GM19238 (cell line): ENCODE data around the gene GFAP.

Experiments used
- DNase-seq: peaks from one replicate; pipeline ENCODE4 v3.0.0; 2011; ENCODE audit warnings: low spot score; ENCODE audit not compliant: insufficient read length

Gene GFAP

DNA sequence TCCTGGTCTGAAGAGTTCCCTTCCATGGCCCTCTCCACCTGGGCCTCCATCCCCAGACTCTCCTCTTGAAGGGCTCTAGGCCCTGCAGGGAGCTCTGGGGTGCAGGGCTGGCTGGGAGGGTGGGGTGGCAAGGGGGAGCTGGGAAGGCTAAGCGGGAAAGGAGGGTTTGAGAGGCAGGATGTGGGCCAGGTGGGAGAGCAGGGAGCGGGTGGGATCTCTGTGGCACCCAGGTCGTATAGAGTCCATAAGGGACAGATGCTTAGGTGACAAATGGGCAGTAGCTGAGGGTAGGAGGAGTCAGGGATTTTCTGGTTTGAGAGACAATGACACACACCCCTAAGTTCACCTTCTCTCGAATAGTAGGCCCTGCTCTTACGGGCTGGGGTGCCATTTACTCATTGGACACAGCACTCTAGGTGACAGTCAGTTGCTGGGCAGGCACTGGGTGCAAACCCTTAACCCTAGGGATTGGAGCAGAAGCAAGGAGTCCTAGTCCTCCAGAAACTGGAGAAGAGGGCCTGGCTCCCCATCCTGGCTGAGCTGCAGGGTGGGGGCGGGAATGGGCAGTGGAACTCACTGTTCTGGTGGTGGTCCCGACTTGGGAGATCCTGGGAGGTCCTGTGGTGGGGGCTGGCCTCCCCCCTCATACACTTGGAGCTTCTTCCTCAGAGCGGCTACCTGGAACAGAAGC, 16.9 kb upstream of the GFAP start:
- DNase-seq: no peak

DNA sequence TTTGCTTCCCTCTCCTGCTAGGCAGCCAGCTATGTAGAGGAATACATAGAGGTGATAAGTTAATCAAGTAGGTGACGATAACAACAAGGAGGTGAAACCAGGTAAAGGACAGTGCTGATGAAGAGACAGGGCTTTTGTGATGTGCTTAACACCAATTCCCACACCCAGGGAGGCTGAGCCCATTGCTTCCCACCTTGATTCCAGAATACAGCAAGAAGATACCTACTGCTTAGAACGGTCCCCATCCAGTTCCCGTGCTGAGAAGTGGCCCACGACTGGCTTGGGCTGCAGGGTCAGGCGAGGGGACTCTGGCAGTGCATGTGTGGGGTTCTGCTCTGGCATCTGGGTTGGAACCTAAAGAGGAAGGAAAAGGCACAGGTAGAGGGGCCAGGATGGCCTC, 16.1 kb upstream of the GFAP start:
- no peak for DNase-seq

DNA sequence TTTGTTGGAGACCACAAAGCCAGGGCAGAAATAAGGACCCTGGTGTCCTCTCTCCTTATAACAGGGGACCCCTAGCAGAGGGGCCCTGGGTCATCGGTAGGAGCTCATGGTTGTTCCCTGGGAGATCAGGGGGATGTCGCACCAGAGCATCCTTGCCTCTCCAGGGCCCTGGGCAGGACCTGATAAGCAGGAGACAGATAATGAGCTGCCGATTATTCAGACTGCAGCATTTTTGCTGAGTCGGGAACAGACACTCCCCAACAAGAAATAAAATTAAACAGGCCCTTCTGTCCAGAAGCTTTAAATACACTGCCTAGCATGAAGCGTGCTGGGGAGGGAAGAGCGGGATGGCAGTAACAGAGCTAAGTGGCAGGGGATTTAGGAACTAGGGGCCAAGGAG, 15.4 kb upstream of the GFAP start:
- no peak for DNase-seq

DNA sequence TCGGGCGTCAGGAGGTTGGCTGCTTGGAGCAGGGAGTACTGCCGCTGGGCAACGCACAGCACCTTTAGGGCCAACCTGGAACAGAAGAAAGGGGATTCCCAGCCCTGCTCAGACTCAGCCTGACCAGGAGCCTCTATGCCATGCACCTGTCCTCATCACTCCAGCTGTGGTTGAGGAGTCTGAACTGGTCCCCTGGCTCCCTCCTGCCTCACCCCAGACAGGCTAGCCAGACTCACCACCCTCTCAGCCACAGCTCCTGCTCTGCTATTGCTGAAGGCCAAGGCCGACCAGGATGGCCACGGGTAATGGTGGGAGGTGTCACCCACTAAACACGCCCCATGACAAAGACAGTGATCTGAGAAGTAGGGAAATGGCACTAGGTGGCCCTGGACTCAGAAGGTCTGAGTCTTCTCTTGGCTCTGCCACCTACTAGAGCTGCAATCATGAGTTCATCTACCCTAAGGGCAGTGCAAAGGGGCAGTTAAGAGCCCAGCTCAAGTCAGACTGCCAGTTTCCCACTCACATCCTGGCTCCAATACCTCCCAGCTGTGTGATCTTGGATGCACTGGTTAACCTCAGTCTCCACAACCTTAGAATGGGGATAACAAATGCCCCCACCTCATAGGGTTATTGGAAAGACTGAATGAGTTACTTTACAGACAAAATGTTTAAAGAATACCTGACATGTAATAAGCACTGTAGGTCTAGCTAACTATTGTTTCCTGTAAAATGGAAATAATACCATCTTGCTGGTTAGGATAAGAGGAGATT, 13.8 kb upstream of the GFAP start:
- DNase-seq: no peak

DNA sequence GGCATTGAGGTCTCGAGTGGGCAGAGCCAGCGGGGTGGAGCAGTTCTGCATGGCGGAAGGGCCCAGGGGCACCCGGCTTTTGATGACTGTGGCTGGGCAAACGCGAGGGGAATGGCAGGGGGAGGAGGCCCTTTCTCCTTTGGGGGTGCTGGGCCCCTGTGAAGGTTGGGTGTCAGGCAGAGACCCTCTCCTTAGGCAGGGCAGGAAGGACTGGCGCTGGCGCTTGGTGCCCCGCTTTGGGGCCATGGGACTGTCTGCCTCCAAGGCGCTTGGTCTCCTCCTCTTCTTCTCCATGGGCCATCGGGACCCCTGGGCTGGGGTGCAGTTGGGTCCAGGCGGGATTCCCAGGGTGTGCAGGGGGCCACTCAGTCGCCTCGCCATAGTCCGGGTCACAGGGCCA, 12.8 kb upstream of the GFAP start:
- no peak for DNase-seq

DNA sequence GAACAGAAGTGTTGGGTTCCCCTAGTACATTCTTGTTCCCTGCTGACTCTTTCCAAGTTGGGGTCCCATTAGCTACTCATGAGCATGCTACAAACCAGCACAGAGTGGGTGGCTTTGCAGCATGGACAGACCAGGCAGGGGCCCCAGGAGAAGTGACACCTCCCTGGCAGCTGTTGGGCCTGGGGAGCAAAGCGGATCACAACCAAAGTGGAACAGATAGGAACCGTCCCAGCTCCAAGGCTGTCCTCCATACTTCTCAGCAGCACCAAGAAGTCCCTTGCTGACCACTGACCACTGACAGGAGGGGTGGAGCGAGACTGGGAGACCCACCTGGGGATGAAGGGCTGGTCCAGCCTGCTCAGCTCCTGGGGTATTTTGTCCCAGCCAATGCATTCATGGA, 12.4 kb upstream of the GFAP start:
- DNase-seq: no peak

DNA sequence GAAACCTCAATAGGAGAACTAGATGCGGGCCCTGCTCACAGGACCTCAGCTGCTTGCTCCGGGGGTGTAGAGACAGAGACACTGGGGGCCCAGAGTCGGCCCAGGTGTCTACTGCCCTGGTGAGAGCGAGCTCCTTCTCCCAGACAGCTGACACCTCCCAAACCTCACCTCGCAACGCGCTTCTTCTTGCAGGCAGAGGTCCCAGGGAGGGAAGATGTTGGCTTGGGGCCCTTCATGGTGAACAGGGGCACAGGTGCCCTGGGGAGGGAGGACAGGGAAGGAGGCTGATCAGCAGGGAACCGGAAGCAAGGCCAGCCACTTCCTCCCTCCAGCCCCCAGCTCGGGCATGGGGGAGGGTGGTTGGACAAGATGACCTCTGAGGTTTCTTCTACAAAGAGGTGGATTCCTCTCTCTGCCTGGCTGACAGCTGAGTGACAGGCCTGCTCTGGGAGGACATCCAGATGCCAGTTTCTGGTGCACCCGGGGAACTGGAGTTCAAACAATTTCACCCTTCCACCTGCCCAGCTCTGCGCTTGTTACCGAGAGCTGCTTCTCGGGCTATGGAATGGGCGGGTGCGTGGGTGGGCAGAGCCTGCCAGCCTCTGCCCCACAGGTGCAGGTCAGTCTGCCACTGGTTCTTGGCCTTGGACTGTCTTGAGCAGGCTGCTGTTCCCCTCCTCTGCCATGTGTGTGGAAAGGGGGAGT, 11.7 kb upstream of the GFAP start:
- DNase-seq: no peak

DNA sequence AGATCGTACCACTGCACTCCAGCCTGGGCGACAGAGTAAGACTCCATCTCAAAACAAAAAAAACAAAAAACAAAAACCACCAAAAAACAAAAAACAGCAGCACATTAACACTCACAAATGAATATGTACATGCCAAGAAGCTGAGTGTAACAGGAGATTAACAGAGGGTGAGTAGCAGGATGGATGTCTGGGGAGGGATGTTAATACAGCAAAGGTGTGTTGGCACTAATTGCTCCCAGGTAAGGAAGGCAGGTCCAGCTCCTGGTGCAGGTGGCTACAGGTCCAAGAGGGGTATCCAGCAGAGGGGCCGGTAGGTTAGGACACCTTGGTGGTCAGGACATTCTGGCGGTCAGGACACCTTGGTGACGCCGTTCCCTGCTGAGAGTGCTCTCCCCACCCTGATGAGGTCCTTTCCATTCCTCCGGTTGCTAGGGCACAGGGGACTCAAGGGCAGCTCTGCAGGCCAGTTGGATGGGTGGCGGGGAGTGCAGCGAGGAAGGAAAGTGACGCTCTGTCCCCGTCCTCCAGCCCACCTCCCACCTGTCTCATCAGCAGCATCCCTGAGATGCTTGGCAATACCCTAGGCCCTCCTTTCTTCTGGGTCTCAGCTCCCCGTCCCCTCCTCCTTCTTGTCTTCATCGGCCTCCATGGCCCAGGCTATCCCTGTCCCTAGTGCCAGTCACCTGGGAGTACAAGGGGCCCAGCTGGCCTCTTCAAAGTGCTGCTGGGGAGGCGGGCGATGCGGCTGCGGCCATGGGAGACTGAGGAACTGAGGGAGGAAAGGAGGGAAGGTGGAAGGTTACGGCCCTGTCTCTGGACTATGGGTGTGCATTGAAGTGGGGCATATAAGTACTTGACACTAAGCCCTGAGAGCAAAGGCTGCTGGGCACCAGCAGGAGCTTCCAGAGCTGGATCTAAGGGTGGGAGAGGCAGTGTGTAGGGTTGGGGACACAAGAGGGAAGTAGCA, 10.7 kb upstream of the GFAP start:
- no peak for DNase-seq

DNA sequence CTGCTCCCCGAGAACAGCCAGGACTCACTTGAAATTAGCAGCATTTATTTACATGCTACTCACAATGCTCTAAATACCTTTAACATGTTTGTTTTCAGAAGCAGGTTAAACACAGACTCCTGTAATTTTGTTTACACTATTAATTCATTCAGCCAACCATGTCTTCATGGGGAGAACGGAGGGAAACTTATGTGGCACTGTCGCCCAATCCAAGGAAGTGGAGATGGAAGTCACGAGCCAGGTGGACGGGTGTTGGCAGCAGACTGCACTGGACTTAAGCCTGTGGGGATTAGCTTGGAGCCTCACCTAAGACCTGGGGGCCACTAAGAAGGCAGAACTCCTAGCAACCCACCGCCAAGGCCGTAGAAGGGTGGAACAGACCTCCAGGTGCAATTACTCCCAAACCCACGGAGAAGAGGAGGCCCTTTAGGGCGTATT, 8.8 kb upstream of the GFAP start:
- DNase-seq: no peak

DNA sequence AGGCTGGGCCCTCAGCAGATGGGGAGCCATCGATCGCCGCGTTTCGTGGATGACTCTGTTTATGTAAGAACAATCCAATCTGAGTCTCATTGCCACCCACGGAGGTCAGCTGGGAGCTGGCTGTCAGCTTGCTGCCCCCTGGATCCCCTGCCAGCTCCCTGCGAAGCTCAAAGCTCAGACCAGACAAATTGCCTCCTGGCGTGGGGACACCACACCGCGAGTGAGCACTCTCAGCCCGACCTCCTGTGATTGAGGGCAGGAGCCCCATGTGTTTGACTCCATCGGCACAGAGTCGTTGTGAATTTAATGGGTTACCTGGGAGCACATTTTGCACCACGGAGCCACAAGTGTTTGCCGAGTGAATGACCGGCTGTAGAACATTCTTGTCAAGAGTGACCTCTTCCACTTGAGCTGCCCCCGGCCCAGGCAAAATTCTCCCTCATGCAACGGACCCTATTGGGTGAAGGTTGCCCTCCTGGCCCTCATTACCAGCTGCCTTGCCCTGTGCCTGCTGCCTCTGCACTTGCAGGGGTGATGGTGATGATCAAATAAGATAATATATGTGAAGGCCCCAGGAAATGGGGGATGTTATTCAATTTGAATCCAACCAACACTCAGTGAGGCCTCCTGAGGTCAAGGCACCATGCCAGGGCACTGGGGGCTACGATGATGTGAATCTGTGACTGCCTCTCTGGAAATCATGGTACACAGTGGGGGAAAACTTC, 7.6 kb upstream of the GFAP start:
- no peak for DNase-seq

DNA sequence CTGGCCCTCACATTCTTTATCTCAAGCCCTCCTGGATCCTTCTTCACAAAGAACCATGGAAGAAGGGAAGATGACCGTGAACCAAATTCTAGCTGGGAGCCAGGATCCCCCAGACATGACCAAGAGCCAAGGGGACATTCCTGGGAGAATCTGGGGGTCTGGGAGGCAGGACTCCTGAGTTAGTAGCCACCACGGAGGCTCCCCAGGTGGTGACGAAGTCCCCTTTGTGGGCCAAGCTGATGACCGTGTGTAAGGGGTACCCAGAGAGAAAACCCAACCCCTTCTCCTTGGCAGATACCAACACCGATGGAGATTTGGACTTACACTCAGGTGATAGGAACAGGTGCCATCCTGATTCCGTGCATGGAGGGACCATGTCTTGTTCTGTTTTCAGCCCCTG, 6.8 kb upstream of the GFAP start:
- no peak for DNase-seq

DNA sequence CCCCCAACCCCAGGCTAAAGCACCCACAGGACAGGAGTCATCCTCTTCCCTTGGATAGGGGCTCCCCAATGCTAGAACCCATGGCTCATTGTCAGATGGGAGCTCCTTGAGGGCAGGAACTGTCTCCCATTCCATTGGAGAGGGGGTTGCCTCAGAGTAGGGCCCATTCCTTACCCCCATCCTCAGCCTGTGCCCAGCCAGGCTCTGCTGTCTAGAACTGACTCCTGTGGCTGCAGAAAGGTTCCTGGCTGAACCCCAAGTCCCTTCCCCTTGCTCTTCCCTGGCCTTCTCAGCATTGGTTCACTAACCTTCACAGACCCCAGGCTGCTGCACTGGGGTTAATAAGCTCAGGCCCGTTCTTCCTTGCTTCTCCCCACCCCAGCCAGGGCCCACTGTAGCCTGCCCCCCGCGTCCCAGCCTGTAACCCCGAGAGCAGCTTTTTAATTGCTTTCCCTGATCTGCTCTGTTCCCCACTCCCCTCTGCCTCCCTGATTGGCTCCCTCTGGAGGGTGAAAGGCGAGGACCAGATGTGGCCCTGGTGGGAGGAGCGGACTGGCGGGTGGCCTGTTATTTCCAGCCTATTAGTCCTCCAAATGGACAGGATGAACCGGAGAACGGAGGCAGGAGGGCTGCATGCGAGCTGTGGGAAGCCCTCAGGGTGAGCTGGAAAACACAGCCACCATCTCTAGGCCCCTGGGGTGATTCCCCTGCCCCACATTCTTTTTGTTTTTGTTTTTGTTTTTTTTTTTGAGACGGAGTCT, 6.0 kb upstream of the GFAP start:
- DNase-seq: no peak

DNA sequence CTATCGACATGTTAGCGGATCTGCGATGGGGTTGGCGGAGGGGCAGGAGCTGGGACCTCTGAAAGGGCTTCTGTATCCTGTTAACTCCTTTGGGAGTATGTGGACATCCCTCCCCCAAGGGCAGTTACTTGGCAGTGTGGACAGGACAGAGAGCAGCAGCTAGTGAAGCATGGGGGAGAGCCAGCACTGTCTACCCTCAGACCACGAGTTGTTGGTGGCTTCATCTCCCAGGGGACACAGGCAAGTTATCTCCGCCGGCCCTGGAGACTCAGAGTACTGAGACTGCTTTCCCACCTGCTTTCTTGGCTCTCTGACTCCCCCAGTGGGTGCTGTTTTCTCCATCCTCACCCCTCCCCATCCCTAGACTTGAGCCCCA, 5.3 kb upstream of the GFAP start:
- DNase-seq: peak; percentile 56

DNA sequence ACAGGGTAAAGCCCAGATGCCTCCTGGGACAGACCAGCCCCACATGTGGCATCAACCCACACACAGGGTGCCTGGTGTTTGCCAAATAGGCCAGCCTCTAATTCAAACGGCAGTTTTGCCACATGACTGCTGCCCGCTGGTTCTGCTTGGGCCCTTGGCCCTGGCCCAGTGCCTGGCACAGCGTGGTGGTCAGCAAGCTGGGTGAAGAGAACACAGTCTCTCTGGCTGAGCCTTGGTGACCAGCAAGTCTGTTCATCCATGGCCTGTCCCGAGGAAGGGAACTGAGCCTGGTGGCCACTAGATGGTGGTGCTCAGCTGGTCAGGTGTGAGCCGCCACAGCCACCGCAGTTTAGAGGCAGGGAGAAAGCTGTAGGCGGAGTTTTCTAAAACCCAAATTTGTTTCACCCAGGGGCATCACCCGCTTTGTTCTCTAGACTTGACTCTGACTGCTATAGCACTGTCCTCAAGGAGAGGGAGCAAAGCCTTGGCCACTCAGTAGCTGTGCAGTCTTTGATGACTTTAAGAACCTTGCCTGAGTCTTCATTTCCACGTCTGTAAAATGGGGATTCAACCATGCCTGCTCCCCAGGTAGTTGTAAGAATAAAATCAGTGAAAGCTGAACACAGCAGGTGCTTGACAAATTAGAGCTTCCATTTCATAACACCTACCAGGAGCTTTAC, 4.7 kb upstream of the GFAP start:
- DNase-seq: peak; percentile 90

DNA sequence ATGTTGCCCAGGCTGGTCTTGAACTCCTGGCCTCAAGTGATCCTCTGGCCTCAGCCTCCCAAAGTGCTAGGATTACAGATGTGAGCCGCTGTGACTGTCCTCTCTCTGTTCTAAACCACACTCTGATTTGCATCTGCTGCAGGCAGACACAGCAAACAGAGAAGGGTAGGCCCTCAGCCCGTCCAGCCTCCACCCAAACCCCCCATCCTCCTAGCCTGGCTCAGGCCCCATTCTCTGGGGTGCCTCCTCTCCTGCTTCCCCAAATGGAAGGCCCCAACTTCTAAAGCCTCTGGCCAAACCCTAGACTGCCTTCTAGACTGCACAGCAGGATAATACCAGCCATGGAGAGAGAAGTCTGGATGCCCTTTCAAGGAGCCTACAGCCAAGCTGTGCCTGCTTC, 4.1 kb upstream of the GFAP start:
- no peak for DNase-seq

DNA sequence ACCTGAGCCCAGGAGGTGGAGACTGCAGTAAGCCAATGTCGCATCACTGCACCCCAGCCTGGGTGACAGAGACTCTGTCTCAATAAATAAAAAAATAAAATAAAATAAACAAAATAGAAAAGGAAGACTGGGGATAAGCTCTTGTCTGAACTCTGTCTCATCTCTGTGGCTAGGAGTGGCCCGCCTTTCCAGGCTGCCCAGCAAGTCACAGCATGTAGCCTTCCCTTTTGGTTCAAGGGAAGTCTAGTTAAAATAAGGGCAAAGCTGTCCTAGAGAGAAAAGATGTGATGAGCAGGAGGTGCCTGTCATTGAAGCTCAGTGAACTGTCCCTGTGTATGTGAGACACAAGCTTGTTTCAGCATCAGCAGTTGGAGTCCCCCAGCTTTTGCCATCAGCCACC, 2.7 kb upstream of the GFAP start:
- DNase-seq: no peak

DNA sequence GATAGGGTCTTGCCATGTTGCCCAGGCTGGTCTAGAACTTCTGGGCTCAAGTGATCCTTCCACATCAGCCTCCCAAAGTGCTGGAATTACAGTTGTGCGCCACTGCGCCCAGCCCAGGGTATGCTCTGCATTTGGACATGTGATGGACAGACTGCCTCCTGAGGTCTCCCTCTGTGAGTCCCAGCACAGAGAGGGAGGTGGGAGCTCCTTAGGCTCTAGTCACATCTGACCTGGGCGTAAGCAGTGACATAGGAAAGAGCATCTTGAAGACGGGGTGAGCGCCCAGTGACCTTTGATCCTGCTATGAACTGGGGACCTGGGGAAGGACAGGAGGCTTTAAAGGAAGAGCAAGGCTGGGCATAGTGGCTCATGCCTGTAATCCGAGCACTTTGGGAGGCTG, 2.2 kb upstream of the GFAP start:
- no peak for DNase-seq

DNA sequence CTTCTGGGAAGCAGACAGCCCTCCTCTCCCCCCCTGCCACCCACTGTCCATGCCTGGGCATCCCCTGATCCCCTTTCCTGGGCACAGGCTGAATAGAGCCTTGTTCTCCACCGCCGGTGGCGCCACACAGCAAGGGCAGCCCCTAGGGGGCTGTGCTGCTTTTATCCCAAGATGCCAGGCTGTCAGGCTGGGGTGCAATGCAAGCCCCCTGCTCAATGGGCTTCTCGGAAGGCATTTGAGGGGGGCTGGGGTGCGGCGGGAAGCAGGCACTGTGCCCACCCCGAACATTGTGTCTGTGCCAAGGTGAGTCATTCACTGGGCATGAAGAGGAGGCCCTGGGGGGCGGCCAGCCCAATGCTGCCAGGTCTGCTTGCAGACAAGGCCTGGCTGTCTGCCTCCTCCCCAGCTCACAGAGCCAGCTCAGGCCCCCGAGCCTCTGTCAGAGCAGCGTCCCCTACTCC, 1.5 kb upstream of the GFAP start:
- no peak for DNase-seq
